DMS53 treated with DMSO at 0.1 percent for 48 hours (cell line): ENCODE results near the gene CD151.
A peak's percentile ranks its signal among the peaks of the same experiment; 100 is the strongest.

ENCODE experiments used
- DNase-seq: peaks from one replicate; lab custom pipeline; 2025; ENCODE audit not compliant: unreplicated experiment; lab: John Stamatoyannopoulos, UW

The CD151 gene

DNA sequence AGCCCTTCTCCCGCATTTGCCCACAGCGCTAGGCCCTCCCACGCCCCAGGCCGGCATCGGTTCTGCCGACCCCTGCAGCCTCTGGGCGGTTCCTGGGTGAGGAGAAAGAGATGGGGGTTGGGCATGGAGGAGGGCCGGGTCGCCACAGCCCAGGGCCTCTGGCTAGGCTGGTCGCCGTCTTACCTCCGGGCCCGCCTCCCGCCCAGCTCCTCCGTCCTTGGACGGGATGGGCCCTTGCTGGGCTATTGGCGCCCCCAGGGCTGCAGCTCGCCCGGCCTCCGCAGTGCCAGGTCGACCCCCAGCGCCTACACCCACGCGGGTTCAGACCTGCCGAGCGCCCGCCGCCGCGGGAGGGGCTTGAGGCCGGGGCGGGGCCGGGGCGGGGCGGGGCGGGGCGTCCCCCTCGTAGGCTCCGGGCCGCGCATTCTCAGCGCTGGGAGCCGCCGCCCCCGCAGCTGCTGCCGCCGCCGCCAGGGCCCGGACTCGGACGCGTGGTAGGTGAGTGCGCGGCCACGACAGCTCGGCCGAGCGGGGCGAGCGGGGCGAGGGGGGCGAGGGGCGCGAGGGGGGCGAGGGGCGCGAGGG is at the start of gene CD151:
TSS of gene CD151 (plus strand) at position 424 of the 585 bp plus-strand sequence. CDS start 3,118 bp downstream, outside the sequence.
- DNase-seq = peak; percentile 56

DNA sequence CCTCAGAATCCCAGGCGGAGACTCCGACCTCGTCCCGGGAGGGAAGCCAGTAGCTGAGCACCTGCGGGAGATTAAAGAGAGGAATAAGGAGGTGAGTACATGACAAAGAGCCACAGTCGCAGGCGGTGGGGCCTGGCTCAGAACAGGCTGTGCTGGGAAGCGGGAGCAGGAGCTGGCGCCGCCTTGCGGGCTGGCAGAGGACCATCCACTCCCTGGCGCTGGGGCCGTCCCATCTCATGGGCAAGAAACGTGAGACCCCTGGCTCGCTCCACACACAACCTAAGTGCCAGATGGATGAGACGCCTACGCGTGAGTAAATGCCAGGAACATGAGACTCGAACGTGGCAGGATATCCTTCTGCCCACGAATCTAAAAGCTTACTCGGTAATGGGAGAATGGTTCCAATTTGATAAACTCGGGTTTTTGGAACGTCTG is 49.2 kb upstream of the CD151 start:
- no peak for DNase-seq

DNA sequence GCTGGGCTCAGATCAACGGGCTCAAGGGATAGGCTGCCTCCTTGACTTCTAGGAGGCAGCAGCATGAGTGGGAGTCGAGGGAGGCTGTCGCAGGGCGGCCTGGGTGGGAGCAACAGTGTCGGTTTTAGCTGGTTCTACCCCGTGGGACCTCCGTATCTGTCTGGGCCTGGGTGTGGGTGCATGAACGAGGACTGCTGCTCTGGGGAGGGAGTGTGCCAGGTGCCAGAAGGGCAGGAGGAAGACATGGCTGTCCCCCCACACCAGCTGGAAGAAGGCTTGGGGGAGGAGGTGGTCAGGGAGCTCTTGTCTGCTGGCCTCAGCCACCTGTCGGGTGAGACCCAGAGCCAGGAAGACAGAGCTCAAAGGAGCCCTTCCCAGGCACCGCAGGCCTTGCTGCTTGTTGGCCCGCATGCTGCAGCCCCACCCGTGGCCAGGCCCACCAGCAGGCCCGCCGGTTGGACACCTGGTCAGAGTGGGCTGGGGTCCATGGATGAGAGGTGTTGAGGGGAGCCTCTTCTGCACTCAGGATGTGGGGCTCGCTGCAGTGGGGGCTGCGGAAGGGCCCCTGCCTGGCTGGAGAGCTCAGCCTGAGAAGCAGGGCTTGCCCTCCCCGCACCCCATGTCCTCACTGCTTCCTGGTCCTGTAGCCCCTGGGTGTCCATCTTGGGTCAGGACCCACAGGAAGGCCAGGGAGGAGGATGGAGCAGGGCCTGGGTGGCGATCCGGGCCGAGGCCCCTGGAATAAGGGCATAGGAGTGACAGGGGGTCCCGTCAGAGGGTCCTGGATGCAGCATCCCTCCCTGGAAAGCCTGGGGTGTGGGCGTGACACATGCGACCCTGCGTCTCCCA is 46.3 kb upstream of the CD151 start:
- no peak for DNase-seq

DNA sequence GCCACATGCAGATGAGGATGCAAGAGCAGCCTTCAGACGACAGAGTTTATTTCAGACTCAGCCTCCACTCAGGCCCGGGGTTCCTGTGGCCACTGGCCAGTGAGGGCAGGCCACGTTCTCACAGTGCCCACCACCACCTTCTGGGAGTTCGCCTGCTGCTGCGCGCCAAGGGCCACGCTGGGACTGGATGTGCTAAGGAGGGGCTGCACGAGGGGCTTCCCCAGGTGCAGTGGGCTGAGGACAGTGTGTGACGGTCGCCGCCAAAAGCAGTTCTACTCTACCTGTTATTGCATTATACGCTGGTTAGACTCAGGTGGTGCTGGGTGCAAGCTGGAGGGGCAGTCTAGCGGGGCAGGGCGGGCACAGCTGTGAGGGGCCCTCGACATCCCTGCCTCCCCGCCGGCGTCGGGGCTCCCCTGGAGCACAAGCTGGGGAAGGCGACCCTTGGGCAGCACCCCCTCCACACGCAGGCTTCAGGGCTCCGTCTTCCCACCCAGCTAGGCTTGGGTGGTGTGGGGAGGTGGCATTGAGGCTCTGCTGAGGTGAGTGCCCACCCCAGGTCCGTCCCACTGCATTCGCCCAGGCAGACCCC is 45.6 kb upstream of the CD151 start:
- no peak for DNase-seq

- no peak for DNase-seq
Measured at GRCh38 chr11:788009-788640, 44.6 kb upstream of the CD151 start.

DNA sequence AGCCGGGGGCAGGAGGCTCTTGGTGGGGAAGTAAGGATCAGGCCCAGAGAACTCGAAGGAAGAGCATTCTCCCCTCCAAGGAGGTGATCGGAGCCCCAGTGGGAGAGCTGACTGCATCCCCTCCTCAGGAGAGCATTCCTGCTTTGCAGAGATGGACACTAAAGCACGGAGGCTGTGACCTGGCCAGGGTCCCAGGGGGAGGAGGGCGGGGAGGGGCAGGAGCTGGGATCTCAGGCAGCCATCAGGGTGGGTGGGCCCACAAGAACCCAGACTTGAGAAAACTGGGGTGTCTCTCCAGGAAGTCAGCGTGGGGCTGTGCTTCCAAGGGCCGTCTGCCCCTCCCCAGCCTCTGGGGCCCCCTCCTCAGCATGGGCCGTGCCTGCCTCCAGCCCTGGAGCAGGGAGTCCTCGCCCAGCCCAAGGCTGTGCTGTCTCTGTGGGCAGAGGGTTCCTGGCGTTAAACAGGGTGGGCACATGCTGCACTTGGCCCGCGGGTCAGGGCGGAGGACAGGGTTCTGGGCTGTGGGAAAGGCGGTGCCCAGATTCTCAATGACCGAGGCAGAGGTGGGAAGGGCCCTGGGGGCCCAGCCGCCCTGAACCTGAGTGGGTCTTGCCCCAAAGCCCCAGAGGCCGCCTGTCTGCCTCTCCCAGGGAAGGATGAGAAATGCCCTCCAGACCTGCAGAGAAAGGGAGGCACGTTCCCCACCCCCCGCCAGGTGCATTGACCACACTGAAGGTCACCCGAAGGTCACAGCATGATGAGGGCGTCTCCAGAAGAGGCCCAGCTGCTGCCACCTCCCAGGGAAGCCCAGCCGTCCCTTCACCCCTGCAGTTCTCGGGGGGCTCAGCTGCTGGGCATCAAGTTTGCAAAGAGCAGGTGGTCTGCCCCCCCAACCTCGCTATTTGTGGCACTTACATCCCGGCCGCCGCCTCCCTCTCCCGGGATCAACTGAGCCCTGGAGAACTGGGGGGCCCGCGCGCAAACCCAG is 43.5 kb upstream of the CD151 start:
- DNase-seq = no peak

GRCh38 chr11:789943-790342 is 42.8 kb upstream of the CD151 start, which contains the start of gene CEND1:
Gene CEND1 (minus strand): TSS chr11:790090. CDS start chr11:788576, 1,514 bp downstream.
- DNase-seq = no peak

DNA sequence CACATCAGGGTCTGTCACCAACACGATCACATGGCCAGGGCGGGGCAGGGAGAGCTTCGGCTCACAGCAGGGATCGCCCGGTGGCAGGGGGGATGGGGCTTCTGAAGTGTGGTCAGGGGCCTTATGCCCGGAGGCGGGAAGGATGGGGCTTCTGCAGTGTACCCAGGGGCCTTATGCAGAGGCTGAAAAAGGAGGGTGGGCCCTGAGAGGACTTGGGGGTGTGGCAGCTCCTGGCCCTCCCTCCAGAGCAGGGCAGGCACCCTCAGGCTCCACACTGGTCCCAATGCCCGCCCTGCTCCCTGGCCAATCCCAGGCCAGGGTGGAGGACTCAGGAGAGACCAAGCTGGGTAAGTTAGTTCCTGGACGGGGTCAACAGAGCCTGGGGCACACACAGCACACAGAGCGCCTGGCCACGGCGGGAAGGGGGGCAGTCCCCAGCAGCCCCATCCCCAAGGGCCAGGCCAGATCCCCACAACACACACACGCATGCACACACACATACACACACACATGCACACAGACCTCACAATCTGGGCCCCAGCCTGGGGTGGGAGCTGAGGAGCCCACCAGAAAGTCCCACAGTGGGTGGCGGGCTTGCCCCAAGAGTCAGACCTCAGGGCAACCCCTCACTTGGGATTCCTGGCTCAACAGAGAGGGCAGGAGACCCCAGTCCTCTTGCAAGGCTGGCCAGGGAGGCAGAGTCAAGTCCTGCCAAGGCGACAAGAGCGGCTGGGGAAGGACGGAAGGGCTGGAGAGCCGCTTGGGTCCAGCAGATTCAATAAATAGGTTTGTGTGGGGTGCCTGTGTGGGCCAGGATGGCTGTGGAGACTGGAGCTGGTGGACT is 41.8 kb upstream of the CD151 start:
- no peak for DNase-seq

DNA sequence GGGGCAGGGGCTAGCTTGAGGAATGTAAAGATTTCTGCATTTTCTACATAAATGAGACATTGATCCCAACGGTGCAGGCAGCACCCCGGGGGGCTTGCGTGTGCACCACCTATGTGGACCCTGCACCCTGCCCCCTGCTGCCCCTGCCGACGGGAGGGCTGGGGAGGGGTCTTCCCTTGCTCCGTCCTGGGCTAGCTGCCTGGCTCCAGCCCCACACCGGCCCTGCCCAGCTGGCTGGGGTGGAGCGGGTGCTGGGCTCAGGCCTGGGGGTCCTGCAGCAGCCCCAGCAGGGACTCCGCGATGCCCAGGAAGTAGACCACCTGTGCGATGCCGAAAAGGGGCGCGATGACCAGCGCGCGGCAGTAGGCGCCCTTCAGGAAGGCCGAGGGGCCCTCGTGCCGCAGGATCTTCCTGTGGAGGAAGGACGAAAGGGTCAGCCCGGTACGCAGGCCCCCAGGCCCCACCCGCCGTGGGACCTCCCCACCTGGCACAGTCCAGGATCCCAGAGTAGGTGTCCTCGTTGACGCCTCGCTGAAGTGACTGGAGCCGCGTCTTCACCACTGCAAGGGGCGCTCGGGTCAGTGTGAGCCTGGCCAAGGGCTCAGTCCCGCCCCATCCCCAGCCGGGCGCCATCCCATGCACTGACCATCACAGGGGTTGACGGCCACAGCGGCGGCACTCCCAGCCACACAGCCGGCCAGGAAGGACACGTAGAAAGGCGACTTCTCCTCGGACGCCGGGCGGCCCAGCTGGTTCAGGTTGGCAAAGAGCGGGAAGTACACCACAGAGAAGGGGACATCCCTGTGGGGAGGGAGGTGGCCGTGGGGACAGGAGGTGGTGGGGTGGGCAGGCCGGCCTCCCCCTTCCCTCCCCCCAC is 40.9 kb upstream of the CD151 start:
- DNase-seq = no peak

DNA sequence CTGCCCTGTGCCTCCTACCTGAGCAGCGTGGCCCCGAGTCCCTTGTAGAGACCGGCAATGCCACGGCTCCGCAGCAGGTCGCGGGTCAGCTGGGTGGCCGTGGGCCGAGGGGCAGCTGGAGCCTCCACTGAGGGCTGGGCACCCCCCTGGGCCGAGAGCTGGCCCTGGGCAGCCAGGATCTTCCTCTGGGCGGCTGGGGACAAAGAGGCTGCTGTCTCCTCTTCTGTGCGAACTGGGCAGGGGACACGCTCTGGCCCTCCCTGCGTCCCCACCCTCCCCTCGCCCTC is 40.3 kb upstream of the CD151 start:
- no peak for DNase-seq

DNA sequence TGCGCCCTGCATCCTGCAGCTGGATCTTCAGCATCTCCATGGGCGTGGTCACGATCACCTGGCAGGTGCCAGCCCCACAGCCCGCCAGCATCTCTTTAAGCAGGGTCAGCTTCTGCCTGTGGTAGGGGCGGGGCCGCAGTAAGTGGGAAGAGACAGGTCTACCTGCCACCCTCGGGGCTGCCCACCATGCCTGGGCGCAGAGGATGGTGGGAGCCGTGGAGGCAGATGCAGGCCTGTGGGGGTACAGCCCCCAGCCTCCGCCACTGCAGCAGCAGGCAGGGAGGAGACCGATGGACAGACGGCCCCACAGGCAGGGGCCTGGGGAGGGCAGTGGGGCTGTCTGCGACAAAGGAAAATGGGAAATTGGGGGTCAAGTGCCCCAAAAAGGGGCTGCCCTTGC is 39.9 kb upstream of the CD151 start:
- DNase-seq = no peak

GRCh38 chr11:793556-793955 is 39.2 kb upstream of the CD151 start:
- DNase-seq = no peak

- DNase-seq = no peak
Measured at GRCh38 chr11:794013-794765, 38.6 kb upstream of the CD151 start.

GRCh38 chr11:794766-795633 is 37.8 kb upstream of the CD151 start:
- DNase-seq = no peak

DNA sequence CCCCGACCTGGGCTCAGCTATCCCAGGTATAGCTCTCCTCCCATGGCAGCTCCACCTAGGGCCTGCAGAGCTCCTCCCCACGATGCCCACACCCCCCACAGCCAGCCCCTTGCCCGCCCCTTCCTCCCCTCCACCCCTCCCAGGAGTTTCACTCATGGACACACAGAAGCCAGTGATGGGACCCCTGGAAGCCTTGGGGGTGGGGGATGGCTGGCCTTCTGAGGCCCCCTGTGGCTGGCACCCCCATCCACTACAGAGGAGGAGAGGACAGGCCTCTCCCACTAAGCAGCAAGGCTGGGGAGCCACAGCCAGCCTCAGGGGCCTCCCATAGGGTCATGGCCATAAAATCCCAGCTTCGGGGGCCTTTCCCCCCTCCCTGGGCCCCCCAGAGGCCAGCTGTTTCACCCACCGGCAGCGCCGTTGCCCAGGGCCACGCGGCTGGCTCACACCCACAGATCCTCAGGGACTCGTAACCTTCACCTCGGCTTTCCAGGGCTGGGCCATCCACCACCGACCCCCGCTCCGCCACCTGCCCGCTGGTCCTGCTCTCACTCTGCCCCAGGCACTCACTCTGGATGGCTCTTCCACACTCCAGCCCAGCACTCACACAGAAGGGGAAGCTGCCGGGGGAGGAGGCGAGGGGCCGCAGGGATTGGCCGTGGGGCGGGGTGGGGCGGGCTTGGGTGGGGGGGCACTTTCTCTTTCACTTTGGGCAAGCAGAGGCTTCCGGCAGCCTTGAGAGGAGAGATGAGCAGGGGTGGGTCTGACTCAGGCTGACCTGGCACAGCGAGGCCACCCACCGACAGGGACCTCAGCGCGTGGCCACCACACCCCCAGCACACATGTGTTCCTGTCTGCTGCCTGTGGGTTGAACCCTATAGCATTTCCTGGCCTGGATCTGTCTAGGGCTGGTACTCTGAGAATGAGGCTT is 36.9 kb upstream of the CD151 start:
- DNase-seq = peak; percentile 44
